Measurements from ENCODE around the gene SMPD4.
"Not testable (repeated sequence)": the region's sequence is repeated elsewhere in the genome, so short reads cannot be mapped to it uniquely, and the experiment has no call there.

Gene SMPD4

DNA sequence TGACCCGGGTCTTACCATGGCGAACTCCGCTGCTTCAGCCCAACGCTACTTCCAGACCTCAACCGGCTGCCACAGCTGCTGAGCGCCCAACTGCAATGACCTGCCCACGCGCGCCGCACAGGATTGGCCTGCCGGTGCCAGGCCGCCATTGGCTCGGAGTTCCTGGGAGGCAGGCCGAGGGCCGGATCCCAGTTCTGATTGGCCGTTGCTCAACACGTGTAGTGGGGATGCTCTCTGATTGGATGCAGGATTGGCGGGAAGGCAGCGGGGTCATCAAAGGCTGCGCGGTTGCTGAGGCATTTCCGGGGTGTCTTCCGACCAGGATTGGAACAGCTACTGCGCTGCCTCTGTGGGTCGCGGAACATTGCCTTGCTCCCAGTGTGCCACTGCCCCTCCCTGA, 16.9 kb upstream of the SMPD4 start, which contains the start of gene TUBA3E:
TUBA3E (minus strand) TSS at position 97 of the 400 bp plus-strand sequence; CDS start at position 18, 79 bp downstream.
- H3K9ac ChIP-seq (ENCODE audit: low read length) = no peak within 1 kb of the TSS
- H3K9me3 ChIP-seq (ENCODE audit: control insufficient read depth, low read depth, low read length) = no peaks in the 10 kb centered on the region
- H3K27ac ChIP-seq (ENCODE audit: low read length) = no peak within 1 kb of the TSS
- H3K36me3 ChIP-seq (ENCODE audit: control insufficient read depth, low read depth, low read length) = no peaks in the 10 kb centered on the region
- H3K4me1 ChIP-seq (ENCODE audit: control insufficient read depth, low read depth, low read length) = no peaks in the 10 kb centered on the region
- H3K4me3 ChIP-seq (ENCODE audit: low read length) = no peak within 1 kb of the TSS
- no peaks in the 10 kb centered on the region for H3K27me3 ChIP-seq (ENCODE audit: control insufficient read depth, insufficient read depth, low read length)

DNA sequence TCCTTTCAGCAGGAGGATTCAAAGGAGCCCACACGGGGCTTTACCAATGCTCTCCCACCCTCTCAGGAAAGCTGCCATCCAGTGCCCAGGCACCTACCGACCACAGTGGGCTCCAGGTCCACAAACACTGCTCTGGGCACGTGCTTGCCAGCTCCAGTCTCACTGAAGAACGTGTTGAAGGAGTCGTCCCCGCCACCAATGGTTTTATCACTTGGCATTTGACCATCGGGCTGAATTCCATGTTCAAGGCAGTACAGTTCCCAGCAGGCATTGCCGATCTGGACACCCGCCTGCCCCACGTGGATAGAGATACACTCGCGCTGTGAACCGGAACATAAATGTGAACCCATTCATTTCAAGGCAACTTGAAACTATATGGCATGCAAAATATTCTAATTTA, 14.7 kb upstream of the SMPD4 start:
- H3K27ac ChIP-seq (ENCODE audit: low read length); H3K4me3 ChIP-seq (ENCODE audit: low read length); H3K9me3 ChIP-seq (ENCODE audit: control insufficient read depth, low read depth, low read length); H3K36me3 ChIP-seq (ENCODE audit: control insufficient read depth, low read depth, low read length); H3K4me1 ChIP-seq (ENCODE audit: control insufficient read depth, low read depth, low read length); H3K27me3 ChIP-seq (ENCODE audit: control insufficient read depth, insufficient read depth, low read length); H3K9ac ChIP-seq (ENCODE audit: low read length): not testable (repeated sequence)

DNA sequence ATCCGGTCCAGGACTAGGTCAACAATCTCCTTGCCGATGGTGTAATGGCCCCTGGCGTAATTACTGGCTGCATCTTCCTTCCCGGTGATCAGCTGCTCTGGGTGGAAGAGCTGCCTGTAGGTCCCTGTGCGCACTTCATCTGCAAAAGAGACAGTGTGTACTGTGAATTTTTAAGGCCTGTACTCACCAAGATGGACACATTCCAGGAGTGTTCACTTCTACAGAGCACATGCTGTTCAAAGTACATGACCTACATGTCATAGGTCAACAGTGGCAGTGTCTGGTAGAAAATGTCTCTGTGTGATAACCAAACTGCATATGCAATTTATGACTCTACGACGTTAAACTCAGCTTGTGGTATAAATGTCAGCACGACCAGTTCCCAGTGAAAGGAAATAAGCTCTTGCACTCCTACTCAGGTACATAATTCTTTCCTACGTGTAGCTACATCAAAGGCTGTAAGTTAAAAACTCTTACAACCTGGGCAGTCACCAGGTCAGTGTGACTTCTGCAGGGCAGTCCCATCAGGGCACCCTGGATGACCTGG, 13.8 kb upstream of the SMPD4 start:
- H3K27me3 ChIP-seq (ENCODE audit: control insufficient read depth, insufficient read depth, low read length); H3K4me1 ChIP-seq (ENCODE audit: control insufficient read depth, low read depth, low read length); H3K9ac ChIP-seq (ENCODE audit: low read length); H3K36me3 ChIP-seq (ENCODE audit: control insufficient read depth, low read depth, low read length); H3K4me3 ChIP-seq (ENCODE audit: low read length); H3K27ac ChIP-seq (ENCODE audit: low read length); H3K9me3 ChIP-seq (ENCODE audit: control insufficient read depth, low read depth, low read length): not testable (repeated sequence)

DNA sequence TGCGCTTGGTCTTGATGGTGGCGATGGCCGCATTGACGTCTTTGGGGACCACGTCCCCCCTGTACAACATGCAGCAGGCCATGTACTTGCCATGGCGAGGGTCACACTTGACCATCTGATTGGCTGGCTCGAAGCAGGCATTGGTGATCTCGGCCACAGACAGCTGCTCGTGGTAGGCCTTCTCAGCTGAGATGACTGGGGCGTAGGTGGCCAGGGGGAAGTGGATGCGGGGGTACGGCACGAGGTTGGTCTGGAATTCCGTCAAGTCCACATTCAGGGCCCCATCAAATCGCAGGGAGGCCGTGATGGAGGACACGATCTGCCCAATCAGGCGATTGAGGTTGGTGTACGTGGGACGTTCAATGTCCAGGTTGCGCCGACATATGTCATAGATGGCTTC, 12.4 kb upstream of the SMPD4 start:
- not testable (repeated sequence) for H3K9ac ChIP-seq (ENCODE audit: low read length); H3K27me3 ChIP-seq (ENCODE audit: control insufficient read depth, insufficient read depth, low read length); H3K4me3 ChIP-seq (ENCODE audit: low read length); H3K4me1 ChIP-seq (ENCODE audit: control insufficient read depth, low read depth, low read length); H3K9me3 ChIP-seq (ENCODE audit: control insufficient read depth, low read depth, low read length); H3K27ac ChIP-seq (ENCODE audit: low read length); H3K36me3 ChIP-seq (ENCODE audit: control insufficient read depth, low read depth, low read length)

DNA sequence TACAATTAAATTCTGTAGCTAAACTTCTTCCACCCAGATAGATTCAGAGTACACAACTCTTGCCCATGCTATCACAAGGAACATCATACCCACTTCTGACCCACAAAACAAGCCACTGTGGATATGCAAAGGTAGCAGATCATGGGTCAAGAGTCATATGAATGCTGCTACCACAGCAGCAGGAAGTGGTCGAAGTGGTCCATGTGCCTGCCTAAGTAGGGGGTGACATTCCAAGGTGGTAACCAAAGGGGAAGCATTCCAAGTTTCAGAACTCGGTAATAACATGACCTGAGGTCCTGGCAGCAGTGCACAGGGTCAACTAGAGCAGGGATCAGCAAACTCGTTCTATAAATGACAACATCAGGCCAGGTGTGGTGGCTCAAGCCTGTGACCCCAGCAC, 11.0 kb upstream of the SMPD4 start:
- not testable (repeated sequence) for H3K36me3 ChIP-seq (ENCODE audit: control insufficient read depth, low read depth, low read length); H3K4me3 ChIP-seq (ENCODE audit: low read length); H3K9ac ChIP-seq (ENCODE audit: low read length); H3K4me1 ChIP-seq (ENCODE audit: control insufficient read depth, low read depth, low read length); H3K27me3 ChIP-seq (ENCODE audit: control insufficient read depth, insufficient read depth, low read length); H3K27ac ChIP-seq (ENCODE audit: low read length); H3K9me3 ChIP-seq (ENCODE audit: control insufficient read depth, low read depth, low read length)

DNA sequence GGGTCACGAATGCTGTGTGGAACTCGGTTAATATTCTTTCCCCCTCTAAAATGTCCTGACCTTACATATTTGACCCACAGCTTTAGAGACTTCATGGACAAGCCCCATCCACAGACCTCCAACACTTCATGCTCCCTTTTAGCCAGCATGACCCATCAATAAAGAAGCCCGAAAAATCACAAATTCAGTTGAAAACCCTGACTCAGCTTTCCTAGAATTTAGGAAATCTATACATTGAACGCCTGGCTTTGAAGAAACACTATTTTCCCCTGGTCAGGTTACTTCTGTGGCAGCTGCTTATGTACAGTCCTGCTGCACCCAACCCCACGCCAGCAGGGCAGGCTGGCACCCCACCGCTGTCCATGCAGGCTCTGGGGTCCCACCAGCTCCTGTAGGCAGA, 9.9 kb upstream of the SMPD4 start:
- H3K9ac ChIP-seq (ENCODE audit: low read length); H3K27ac ChIP-seq (ENCODE audit: low read length); H3K9me3 ChIP-seq (ENCODE audit: control insufficient read depth, low read depth, low read length); H3K36me3 ChIP-seq (ENCODE audit: control insufficient read depth, low read depth, low read length); H3K27me3 ChIP-seq (ENCODE audit: control insufficient read depth, insufficient read depth, low read length); H3K4me1 ChIP-seq (ENCODE audit: control insufficient read depth, low read depth, low read length); H3K4me3 ChIP-seq (ENCODE audit: low read length): not testable (repeated sequence)

DNA sequence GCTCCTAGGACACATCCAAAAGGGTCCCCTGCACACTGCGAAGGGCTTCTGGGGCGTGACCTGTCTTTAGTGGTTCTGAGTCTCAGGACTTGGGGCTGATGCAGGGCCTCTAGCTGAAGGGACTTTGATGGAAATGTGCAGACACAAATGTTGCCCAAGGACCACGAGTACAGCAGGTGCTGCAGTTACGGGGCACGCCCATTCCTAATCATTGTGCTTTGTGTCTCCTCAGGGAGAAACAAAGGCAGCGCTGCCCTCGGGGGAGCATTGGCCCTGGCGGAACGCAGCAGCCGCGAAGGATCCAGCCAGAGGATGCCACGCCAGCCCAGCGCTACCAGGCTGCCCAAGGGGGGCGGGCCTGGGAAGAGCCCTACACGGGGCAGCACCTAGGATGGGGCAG, 8.8 kb upstream of the SMPD4 start:
- Histone ChIP-seq H3K27me3 (ENCODE audit: control insufficient read depth, insufficient read depth, low read length) (no peaks in the 10 kb centered on the region), H3K9me3 (ENCODE audit: control insufficient read depth, low read depth, low read length) (no peaks in the 10 kb centered on the region), H3K4me1 (ENCODE audit: control insufficient read depth, low read depth, low read length) (no peaks in the 10 kb centered on the region), H3K36me3 (ENCODE audit: control insufficient read depth, low read depth, low read length) (no peaks in the 10 kb centered on the region), H3K9ac (ENCODE audit: low read length) (no peak overlapping the region), H3K27ac (ENCODE audit: low read length) (no peak overlapping the region), H3K4me3 (ENCODE audit: low read length) (no peak overlapping the region)

DNA sequence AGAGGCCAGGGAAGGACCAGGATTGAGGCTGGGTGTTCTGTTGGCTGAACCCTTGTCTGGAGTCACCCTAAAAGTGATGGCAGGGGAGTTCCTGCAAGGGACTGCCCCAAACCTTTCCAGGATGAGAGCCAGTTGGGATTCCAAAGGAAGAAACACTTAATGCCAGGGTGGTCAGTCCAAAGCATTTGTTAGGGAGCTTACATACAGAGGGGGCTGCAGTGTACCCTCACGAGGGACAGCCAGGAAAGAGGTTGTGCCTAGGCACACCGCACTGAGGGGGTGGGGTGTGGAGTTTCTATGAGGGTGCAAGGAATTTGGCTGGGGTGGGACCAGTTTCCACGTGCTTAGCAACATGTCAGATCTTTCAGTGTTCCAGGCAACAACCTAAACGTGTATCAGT, 7.6 kb upstream of the SMPD4 start:
- not testable (repeated sequence) for H3K27ac ChIP-seq (ENCODE audit: low read length); H3K9me3 ChIP-seq (ENCODE audit: control insufficient read depth, low read depth, low read length); H3K9ac ChIP-seq (ENCODE audit: low read length); H3K4me3 ChIP-seq (ENCODE audit: low read length); H3K36me3 ChIP-seq (ENCODE audit: control insufficient read depth, low read depth, low read length); H3K27me3 ChIP-seq (ENCODE audit: control insufficient read depth, insufficient read depth, low read length); H3K4me1 ChIP-seq (ENCODE audit: control insufficient read depth, low read depth, low read length)

DNA sequence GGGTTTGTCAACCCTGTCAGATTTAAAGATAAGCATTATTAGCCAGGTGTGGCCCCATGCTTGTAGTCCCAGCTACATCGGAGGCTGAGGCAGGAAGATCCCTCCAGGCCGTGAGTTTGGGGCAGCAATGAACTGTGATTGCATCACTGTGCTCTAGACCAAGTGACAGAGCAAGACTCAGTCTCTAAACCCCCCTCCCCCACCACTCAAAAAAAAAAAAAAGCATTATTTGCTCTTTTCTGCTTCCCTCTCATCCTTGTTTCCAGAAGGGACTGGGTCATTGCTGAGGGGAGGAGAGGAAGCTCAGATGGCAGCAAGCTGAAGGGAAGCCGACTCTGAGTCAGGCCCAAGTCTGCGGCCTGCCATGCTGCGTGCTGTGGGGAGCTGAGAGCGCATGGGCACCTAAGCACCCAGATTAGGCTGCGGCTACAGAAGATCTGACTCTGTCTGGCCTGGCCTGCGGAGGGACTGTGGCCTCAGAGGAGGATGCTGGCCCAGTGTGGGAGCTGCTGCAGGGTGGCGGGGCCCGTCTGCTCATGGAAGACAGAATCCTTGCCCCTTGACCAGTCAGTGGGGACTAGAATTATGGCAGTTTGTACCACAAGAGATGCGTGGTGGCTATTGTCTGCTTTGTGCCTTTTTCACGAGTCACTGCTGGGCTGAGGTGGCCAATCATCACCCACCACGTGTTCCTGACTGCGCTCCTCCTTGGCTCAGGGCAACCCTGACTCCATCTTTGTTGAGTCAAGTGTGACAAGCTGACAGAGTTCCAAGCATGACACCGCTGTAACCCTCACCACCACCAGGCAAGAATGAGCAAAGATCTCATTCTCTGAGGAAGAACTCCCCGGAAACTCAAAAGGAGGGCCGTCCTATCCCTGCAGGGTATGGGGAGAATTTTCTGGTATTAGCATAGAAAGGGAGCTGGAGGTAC, 6.7 kb upstream of the SMPD4 start:
- H3K4me1 ChIP-seq (ENCODE audit: control insufficient read depth, low read depth, low read length); H3K4me3 ChIP-seq (ENCODE audit: low read length); H3K9ac ChIP-seq (ENCODE audit: low read length); H3K27me3 ChIP-seq (ENCODE audit: control insufficient read depth, insufficient read depth, low read length); H3K36me3 ChIP-seq (ENCODE audit: control insufficient read depth, low read depth, low read length); H3K9me3 ChIP-seq (ENCODE audit: control insufficient read depth, low read depth, low read length); H3K27ac ChIP-seq (ENCODE audit: low read length): not testable (repeated sequence)

DNA sequence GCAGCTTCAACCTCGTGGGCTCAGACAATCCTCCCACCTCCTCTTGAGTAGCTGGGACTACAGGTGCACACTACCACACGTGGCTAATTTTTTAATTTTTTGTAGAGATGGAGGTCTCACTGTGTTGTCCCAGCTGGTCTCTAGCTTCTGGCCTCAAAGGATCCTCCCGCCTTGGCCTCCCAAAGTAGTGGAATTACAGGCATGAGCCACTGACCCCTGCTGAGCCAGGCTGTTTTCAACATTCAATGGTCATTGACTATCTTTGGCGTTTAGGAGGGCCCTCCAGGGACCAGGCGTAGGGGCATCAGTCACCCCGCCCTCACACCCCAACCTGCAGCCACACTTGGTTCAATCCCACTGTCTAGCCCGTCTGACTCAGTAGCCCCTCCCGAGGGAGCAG, 5.9 kb upstream of the SMPD4 start:
- no peaks in the 10 kb centered on the region for H3K4me1 ChIP-seq (ENCODE audit: control insufficient read depth, low read depth, low read length)
- no peak overlapping the region for H3K27ac ChIP-seq (ENCODE audit: low read length)
- H3K9me3 ChIP-seq (ENCODE audit: control insufficient read depth, low read depth, low read length) = no peaks in the 10 kb centered on the region
- no peak overlapping the region for H3K4me3 ChIP-seq (ENCODE audit: low read length)
- H3K36me3 ChIP-seq (ENCODE audit: control insufficient read depth, low read depth, low read length) = no peaks in the 10 kb centered on the region
- H3K9ac ChIP-seq (ENCODE audit: low read length) = no peak overlapping the region
- H3K27me3 ChIP-seq (ENCODE audit: control insufficient read depth, insufficient read depth, low read length) = no peaks in the 10 kb centered on the region

DNA sequence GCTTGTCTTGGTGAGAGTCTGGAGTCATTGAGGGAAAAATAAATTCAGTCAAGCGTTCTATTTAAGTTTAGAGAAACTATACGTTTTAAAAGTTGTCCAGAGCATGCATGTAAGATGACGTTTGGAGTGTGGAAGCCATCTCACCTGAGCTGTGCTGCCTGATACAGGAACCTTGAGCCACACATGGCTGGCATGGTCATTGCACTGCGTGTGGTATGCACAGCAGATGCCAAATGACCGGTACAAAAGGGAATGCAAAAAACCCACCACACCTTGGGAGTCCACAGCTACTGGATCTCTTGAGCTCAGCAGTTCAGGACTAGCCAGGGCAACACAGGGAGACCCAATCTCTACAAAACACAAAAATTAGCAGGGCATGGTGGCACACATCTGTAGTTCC, 5.0 kb upstream of the SMPD4 start:
- Histone ChIP-seq H3K9me3 (ENCODE audit: control insufficient read depth, low read depth, low read length) (no peaks in the 10 kb centered on the region), H3K27me3 (ENCODE audit: control insufficient read depth, insufficient read depth, low read length) (no peaks in the 10 kb centered on the region), H3K9ac (ENCODE audit: low read length) (no peak overlapping the region), H3K27ac (ENCODE audit: low read length) (no peak overlapping the region), H3K36me3 (ENCODE audit: control insufficient read depth, low read depth, low read length) (no peaks in the 10 kb centered on the region), H3K4me3 (ENCODE audit: low read length) (no peak overlapping the region), H3K4me1 (ENCODE audit: control insufficient read depth, low read depth, low read length) (no peaks in the 10 kb centered on the region)

DNA sequence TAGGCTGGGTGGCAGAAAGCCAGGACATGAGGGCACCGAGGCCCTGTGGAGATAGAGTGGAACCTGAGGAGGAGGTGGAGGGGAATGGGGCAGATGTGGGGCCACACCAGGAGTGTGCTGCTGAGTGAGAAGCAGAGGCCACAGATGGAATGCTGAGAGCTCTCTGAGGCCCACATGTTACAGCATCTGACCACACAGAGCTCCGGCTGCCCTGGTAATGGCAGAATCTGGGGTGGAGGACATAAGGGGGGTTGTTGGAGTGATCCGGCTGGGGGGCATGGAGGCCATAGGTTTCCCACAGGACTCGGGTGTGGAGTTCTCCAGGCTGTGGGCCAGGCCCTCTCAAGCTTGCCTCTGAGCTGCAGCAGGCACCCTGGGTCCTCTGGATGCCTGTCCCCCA, 4.5 kb upstream of the SMPD4 start:
- Histone ChIP-seq H3K9me3 (ENCODE audit: control insufficient read depth, low read depth, low read length) (no peaks in the 10 kb centered on the region), H3K27ac (ENCODE audit: low read length) (no peak overlapping the region), H3K4me3 (ENCODE audit: low read length) (no peak overlapping the region), H3K4me1 (ENCODE audit: control insufficient read depth, low read depth, low read length) (no peaks in the 10 kb centered on the region), H3K36me3 (ENCODE audit: control insufficient read depth, low read depth, low read length) (no peaks in the 10 kb centered on the region), H3K27me3 (ENCODE audit: control insufficient read depth, insufficient read depth, low read length) (no peaks in the 10 kb centered on the region), H3K9ac (ENCODE audit: low read length) (no peak overlapping the region)

Data from iPS-18a (cell line).